Iris pigment epithelial cell (primary cell): ENCODE results near the gene PRSS50.
A peak's percentile ranks its signal among the peaks of the same experiment; 100 is the strongest.
"Not testable (repeated sequence)": the region's sequence is repeated elsewhere in the genome, so short reads cannot be mapped to it uniquely, and the experiment has no call there.

Source experiments
- DNase-seq: peaks from one replicate; pipeline ENCODE4 v3.0.0-alpha.2; 2011; ENCODE audit warnings: low read depth

The PRSS50 gene, protein sequence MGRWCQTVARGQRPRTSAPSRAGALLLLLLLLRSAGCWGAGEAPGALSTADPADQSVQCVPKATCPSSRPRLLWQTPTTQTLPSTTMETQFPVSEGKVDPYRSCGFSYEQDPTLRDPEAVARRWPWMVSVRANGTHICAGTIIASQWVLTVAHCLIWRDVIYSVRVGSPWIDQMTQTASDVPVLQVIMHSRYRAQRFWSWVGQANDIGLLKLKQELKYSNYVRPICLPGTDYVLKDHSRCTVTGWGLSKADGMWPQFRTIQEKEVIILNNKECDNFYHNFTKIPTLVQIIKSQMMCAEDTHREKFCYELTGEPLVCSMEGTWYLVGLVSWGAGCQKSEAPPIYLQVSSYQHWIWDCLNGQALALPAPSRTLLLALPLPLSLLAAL

DNA sequence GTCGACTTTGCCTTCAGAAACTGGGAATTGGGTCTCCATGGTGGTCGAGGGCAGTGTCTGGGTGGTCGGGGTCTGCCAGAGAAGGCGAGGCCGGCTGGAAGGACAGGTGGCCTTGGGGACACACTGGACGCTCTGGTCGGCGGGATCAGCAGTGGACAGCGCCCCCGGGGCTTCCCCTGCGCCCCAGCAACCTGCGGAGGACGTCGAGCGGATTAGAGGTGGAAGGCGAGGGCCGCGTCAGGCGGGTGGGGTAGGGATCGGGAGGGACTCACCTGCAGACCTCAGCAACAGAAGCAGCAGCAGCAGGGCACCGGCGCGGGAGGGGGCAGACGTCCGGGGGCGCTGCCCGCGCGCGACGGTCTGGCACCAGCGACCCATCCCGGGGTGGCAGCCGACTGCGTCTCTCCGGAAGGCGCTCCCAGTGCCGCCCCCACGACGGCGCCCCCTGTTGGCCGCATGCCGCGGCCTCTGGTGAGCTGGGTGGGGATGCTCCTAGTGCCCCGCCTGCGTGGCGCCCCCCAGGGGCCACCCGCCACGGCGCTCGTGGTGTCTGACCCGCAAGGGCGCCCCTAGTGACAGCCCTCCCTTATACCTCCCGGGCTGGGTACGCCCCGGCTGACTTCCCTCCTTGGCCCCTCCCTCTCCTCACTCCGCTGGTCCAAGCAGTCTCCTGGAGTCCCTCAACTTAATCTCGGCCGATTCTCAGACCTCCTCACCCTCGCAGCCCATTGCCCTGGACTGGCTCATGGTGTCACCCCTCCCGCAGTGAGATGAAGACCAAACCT, at the start of gene PRSS50:
Gene PRSS50 (minus strand): TSS at position 423 of the 785 bp plus-strand sequence. CDS start 45 bp downstream, at position 378.
- DNase-seq: no peak

DNA sequence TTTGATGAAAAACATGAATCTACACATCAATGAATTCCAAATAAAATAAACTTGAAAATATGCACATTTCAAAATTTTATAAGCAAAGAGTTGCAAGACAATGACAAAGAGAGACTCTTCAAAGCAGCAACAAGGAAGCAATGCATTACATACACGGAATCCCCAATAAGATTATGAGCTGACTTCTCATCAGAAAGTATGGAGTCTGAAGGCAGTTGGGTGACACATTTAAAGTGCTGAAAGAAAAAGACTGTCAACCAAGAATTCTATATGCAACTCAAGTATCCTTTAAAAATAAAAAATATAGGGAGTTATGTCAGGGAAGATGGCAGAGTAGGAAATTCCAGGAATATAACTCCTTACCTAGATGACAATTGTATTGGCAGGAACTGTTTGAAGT, 46.5 kb upstream of the PRSS50 start:
- no peak for DNase-seq

DNA sequence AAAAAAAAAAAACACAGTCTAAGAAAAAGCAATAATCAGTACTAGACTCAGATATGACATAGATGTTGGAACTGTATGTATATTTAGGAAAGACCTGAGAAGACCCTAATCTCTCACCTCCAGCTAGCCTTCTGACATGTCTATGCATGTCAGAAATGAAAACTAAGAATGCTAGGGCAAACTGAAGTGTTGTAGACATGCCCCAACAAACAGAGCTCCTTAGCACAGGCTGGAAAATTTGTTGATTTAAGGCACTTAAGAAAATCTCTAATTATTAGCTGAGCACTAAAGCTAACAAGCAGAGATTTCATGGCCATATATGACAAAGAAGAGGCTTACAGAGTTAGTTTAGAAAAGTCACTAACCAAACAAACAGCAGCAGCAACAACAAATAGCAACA, 45.5 kb upstream of the PRSS50 start:
- no peak for DNase-seq

DNA sequence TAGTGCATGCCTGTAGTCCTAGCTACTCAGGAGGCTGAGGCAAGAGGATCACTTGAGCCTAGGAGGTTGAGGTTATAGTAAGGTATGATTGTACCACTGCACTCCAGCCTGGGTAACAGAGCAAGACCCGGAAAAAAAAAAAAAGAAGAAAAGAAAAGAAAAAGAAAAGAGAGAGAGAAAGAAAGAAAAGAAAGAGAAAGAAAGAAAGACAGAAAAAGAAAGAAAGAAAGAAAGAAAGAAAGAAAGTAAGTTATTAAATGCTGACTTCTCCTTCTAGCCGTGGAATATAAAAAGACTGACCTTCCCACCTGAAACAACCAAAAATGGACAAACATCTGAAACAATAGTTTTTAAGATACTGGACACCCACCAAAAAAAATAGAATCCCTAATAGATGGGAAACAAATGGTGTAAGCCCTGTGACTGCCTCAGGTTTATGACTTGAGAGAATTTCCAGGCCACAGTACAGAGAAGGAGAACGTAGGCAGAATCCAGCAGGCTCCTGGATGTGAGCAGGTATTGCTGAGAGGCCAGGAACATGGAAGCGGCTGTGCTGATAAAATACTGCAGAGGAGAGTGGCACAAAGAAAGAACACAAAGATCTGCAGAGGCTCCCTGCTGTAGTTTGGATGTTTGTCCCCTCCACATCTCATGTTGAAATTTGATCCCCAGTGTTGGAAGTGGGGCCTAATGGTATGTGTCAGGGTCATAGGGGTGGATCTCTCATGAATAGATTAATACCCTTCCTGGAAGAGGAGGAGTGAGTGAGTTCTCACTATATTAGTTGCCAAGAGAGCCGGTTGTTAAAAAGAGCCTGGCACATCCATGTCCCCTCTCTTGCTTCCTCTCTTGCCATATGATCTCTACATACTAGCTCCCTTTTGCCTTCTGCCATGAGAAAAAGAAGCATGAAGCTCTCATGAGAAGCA, 41.8 kb upstream of the PRSS50 start:
- no peak for DNase-seq

DNA sequence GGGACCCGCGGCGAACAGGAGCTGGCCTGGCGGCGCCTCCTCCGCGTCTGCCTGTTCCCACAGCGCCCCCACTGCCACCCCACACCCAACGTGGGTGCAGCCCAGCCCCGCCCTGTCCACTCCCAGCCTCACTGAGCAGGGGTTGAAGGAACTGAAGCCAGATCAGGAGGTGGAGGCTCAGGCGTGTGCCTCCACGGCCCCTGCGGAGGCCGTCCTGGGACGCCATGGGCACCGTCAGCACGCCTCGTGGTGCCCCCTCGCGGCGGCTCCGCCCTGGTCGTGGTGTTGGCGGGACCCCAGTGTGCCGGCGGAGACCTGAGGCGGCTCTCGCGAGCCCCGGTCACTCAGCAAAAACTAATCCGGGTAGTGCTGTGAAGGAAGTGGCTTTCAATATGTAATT, 39.0 kb upstream of the PRSS50 start:
- no peak for DNase-seq

DNA sequence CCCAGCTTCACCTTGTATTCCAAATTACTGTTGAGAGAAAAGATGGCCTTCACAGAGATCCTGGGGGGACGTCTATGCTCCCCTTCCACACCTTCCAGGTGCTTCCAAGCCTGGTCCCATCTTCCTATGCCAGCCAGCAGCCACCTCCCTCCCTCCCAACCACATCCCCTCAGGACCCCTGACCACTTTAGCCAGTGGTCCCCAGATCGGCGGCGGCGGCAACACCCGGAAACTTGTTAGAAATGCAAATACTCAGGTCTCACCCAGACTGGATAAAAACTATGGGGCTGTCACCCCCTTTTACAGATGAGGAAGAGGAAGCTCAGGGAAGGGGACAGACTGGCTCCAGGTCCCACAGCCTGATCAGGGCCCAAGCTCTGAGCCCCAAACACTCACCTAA, 38.0 kb upstream of the PRSS50 start:
- no peak for DNase-seq

DNA sequence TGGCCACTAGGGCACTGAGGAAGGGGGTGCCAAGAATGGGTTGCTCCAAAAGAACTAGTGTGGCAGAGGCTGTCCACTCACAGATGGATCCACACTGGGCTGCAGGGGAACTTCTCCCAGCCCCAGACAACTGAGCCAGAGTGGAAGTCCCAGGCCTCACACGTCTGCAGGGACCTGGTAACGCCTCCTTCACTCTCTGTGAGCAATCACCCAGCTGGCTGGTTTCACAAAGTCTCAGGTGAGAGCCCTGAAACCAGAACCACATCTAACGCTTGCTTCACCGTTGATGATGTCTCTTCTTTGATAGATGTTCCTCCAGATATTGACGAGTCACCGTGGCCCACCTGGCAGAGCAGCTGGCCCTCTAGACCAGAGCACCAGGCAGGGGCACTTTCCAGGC, 35.5 kb upstream of the PRSS50 start:
- DNase-seq: not testable (repeated sequence)

DNA sequence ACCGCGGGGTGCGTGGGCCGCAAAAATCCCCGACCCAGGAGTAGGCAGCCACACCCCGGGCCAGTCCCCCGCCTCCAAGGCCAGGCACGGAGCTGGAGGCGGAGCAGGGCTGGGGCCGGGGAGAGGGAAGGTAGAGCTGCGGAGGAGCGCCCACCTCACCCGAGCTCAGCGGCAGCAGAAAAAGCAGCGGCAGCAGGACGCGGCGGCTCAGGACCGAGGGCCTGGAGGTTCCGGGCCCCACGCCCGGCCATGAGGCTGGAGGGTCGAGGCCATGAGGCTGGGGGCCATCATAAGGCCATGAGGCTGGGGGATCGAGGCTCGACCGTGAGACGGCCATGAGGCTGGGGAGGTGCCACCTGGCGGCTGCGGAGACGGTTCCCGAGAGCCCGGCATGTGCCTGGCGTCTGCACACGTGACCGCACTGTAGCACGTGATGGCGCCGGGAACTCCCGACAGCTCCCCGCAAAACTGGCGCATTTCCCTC, 32.9 kb upstream of the PRSS50 start:
- no peak for DNase-seq

DNA sequence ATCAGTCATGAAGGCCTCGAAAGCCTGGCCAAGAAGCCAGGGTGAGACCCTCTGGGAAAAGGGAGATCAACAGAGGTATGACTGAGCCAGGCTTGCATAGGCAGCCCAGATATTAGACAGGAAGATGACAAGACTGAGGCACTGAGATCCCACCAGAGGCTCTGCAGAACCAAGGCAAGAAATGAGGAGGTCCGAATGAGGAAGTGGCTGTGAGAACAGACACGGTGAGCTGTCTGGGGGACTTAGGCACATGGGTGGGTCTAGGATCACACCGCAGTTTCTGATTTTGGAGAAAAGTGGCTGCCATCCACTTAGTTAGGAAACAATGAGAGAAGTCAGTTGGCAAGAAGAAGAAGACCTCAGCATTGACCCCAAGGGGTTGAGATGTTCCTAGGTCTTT, 31.5 kb upstream of the PRSS50 start:
- no peak for DNase-seq

DNA sequence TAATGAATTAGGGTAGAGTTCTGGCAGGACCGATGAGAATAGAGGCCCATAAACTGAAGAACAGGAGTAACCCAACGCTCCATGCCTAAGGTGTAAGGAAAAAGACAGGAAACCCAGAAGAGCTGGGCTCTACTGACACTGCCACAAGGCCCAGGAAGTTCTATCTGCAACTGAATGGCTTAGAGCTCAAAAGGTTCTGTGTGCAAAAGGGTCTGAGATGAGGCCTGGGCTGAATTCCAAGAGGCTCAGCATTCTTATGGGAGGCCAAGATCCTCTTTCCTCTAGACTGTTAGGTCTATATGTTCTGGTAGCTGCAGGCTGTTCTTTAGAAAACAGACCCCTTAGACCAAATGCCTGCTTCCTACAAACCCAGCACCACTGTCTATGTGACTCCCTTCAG, 30.5 kb upstream of the PRSS50 start:
- no peak for DNase-seq

DNA sequence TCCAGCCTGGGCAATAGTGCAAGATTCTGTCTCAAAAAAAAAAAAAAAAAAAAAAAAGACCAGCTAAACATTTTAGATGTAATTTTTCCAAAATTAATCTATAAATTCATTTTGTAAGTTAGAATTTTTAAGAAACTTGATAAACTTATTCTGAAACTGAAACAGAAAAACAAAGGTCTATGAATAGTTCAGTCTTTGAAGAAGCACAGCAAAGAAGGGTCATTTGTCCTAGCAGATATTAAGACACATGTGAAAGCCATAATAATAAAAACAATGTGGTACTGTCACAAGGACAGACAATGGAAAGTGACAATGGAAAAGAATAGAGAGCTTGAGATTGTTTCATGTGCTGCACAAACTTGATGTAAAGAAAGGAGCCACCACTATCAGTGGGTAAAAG, 29.0 kb upstream of the PRSS50 start:
- DNase-seq: no peak

DNA sequence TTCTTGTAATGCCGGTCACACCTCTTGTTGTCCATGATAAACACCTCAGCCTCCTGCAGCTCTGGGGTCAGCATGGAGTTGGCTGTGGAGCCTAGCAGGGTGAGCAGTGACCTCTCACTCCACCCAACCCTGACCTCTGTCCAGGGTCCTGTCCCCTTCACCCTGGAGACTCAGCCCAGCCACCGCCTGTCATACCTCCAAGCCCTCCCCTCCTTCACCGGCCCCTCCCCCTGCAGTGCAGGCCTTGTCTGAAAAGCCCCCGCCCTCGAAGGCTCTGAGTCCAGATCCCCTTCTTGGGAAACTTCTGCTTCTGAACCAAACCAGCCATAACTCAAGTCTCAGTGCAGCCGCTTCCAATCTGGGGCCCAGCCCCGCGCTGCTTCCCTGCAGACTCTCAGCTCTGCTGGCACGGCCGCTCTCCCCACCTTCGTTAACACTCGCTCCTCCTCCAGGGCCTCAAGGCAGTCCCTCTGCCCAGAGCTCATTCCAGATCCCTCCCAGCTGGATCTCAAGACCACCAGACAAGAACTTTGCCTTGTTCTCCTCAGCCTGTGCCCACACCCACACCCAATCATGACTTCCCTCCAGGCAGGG, 25.4 kb upstream of the PRSS50 start:
- DNase-seq: no peak

DNA sequence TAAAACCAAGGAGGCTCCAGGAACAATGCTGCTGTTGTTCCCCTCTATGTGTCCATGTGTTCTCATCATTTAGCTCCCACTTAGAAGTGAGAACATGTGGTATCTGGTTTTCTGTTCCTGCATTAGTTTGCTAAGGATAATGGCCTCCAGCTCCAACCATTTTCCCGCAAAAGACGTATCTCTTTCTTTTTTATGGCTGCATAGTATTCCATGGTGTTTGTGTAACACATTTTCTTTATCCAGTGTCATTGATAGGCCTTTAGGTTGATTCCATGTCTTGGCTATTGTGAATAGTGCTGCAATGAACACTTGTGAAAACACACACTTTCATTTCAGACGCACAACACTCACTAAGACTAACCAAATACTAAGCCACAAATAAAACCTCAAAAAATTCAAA, 21.9 kb upstream of the PRSS50 start:
- not testable (repeated sequence) for DNase-seq

DNA sequence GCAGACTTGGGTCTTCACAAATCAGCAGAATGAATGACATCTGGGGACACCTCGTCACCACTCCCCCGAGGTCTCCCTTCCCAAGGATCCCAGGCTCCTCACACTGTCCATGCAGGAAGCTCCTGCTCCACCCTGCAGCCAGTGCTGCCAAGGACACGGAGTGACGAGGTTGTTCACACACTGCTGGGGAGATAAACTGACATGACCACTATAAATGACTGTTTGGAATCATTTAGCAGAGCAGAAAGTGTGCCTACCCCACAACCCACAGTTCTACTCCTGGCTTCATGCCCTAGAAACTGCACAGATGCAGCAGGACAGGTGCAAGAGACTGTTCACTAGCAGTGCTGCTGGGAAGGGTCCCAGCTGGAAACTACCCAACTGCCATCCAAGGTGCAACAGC, 19.7 kb upstream of the PRSS50 start:
- no peak for DNase-seq

DNA sequence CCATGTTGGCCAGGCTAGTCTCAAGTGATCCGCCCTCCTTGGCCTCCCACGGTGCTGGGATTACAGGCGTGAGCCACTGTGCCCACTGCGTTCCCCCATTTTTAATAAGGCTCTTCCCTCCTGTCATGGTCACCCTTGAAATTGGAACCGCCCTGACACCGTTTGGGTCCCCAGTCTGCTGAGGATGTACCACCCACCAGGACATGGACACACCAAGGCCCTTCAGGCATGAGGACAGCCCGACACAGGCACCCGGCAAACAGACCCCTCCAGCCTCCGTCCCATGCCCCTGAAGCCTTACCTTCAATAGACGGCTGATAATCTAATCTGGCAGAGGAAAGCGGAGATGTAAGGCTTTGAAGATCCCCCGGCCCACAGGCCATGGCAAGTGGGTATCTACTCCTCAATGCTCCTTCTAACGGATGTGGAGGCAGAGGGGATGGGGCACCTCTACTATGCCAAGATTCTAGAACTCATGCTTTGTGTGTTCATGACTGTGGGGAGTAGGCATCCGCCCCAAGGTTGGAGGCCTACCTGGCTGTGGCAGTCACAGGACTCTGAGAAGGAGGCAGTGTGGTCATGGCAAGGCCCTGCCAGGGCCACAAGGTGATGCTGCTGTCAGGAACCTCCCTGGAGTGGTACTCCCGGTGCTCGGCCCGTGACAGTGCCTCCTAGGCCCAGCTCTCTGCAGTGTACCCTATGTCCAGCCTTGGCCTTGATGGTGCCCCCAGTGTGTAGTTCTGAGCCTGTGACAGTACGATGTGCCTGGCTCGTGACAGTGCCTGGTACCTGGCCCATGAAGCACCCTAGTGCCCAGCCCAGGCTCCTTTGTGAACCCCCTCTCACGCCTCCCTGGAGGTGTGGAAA, 18.6 kb upstream of the PRSS50 start:
- DNase-seq: no peak

DNA sequence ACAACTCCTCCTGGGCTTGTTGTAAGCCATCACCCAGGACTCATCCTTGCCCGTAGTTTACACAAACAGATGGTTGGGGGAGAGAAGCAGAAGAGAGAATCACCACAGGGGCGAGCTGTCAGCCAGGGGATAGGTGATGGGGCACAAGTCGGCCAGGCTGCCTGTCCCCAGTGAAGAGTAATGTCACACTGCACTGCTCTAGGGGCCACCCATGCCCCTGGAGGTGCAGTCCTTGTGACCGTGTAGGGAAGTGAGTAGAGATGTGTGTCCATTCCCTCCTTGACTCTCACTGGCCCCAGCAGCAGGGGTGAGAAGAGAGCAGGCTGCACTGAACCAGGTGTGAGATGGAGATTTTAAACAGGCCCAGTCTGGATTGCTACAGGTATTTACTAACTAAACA, 17.1 kb upstream of the PRSS50 start:
- DNase-seq: no peak

DNA sequence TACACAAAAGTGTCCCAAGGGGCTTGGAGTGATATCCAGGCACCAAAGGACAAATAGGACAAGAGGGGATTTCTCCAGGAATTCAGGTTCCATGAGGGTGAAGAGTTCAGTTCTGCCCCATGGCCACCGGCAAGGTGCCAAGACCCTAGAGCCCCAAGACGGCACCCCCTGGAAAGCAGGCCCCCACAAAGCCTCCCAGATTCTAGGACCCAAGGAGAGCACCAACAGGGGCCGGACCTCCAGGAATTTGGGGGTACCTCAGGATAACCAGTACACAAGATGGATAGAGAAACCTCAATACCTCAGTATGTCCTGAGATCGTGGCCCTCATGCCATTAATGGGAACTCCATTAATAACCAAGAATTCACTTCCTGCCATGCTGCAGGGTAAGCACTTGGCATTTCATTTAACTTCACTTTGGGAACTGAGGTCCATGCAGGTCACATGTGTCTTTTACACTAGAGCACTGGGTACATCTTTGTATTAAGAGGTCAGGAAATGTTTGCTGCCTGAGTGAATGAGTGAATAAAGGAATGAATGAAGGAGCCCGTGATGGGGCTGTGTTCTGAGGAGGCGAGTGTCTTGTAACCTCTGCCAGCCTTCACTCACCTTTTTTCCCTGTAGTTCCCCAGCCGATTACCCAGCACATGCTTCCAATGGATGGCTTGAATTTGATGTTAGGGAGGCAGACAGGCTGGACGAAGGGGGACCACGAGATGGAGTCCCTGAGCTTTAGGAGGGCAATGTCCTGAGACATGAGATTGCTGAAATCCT, 15.5 kb upstream of the PRSS50 start:
- peak; percentile 7 for DNase-seq

DNA sequence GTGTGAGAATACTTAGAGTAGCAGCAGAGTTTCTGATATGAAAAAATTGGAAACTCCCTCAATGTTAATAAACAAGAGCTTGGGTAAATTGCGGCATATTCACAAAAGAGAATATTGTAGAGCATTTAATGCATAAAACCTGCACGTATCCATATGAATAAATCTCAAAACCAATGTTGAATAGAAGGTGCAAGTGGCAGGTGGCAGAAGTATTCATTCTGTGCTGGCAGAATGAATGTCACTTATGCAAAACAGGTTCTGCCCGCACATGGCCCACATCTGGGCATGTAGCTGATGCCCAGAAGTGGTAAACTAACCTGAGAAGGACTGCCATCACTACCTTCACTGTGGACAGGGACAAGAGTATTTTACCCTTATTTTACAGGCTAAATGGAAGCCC, 14.1 kb upstream of the PRSS50 start:
- no peak for DNase-seq

DNA sequence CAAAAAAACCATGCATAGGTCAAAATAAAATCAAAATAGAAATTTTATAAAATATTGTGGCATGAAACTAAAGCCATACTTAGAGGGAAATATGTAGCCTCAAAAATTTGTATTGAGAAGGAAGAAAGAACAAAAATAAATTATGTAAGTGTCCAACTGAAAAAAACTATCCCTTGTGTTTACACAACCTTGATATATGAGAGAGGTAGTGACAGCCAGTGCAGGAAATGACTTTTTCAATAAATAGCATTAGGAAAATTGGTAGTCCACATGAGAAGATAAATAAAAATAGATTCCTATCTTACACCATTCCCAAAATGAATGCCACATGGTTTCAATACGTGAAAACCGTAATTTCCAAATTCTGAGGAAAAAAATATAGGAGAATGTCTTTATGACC, 13.2 kb upstream of the PRSS50 start:
- no peak for DNase-seq

DNA sequence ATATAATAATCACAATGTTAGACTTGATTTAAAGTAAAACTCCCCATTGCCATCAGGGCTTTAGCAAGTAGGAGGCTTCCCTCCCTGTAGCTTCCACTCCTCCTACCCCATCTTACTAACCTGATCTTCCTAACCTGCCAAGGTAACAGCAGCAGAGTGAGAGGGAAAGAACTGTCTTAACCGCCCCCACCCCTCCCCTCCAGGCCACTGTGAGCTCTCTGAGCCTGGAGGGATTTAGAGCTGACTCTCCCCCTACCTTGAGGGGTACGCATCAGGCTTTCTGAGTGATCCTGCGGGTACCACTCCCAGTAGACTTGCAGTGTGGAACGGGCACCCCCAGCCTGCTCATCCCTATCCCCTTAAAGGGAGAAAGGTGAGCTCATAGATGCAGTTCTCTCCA, 11.4 kb upstream of the PRSS50 start:
- no peak for DNase-seq
